Measurements from ENCODE around the gene ELMO1.

The ELMO1 gene

DNA sequence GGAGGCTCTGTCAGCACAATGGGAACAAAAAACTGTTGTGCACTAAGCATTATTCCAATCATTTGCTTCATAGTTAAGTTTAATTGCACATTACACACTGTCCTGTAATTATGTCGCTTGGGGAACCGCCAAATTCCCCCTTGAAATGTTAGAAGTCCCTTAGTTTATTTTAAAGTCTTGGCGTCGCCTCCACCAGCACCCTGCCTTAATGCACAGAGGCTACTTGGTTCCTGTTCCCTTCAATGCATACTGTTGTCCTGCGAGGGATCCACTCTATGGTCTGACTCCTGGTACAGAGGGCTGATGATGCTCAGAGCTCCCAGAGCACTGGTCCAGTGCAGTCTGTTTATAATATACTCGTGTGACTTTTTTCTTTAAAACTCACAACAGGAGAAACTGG is 330.7 kb downstream of the ELMO1 start:
- no peak for DNase-seq (ENCODE audit: low read depth)

DNA sequence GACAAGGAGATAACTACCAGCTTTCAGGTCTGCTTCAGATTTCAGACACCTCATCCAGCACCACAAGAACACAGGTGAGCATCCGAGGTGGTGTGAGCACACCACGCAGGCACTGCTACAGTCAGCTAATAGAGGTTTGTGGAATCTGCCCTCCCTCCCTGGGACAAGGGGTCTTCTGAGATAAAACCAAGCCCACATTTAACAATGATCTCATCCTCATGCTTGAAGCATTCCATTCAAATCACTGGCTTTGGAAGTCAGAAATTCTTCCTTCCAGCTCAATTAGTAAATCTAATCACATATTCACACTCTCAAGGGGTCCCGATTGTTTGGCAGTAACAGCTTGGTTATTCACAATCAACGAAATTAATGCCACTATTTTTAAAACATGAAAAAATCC is 331.4 kb downstream of the ELMO1 start:
- no peak for DNase-seq (ENCODE audit: low read depth)

DNA sequence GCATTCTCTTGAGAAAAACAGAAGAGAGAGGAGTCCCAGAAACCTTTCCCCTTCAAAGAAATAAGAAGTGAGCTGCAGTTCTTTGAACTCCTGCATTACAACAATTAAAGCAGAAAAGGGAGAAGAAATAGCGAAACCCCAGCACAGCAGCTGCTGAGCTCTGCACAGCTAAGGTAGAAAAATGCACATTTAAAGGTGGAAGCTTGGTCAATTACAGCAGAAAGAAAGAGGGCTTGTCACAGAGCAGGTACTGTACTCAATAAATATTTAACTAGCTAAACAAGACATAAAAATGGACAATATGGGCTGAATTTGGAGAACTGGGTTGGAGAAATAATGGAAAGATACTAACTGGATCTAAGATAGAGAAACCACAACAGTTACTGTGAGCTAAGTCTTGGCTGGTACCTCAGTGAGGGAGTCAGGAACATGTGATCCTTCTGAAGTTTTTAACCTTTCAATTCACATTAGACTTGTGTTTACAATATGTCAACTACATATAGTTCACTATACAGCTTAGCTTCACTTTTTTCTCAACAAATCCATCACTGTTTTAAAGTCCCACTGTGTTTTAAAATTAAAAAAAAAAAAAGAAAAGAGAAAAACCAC is 332.5 kb downstream of the ELMO1 start:
- no peak for DNase-seq (ENCODE audit: low read depth)

DNA sequence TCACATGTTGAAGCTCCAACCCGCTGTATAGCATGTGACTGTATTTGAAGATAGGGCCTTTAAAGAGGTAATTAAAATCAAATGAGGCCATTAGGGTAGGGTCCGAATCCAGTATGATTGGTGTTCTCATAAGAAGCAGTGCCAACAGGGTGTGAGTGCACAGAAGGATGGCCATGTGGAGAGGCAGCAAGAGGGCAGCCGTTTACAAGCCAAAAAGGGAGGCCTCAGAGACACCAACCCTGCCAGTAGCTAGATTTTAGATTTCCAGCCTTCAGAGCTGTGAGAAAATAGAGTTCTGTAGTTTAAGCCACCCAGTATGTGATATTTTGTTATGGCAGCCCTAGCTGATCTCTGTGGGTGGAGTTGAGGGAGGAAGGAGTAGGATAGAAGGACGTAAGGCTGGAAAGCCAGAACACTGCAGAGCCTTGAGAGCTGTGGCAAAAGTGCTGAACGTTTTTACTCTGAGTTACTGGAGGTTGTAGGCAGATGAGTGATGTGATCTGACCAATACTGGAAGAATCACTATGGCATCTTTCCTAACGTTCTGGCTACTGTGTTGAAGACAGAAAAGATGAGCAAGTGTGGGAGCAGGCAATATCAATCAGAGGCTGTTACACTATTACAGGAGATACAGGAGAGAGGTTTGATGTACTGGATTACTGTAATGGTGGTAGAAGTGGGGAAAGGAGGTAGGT is 334.9 kb downstream of the ELMO1 start:
- DNase-seq (ENCODE audit: low read depth), result no peak

DNA sequence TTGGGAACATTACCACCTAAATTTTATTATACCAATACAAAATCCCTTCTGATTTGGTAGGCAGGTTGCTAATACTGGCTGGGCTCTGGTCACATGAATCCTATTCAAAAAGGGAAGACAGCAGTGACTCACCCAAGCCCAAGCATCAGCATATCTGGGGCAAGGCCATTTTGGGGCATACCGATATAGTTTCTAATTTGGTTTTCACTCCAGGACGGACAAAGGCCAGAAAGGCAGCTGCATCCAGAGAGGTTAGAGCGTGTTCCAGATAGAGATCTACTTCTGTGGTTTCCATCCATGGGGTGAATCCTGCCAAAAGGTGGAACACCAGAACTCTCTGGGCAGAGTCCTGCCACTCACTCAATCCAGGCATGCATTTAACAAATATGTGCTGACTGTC is 335.8 kb downstream of the ELMO1 start:
- no peak for DNase-seq (ENCODE audit: low read depth)

DNA sequence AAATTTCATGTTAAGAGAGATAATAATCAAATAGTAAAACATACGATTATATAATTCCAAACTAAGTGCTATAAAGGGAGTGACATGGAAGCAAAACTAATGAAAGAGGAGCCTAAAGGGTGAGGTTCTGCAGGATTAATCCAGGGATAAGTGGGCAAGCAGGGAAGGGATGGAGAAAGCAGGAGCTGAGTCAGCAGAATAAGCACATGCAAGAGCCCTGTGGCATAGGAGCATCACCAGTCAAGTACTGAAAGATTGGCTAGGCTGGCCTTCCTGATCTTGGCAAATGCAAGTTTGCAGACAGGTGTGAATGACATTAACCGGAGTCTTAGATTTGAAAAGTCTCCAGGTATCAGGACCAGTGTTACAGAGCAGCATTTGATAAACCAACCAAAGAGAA is 336.4 kb downstream of the ELMO1 start:
- no peak for DNase-seq (ENCODE audit: low read depth)

DNA sequence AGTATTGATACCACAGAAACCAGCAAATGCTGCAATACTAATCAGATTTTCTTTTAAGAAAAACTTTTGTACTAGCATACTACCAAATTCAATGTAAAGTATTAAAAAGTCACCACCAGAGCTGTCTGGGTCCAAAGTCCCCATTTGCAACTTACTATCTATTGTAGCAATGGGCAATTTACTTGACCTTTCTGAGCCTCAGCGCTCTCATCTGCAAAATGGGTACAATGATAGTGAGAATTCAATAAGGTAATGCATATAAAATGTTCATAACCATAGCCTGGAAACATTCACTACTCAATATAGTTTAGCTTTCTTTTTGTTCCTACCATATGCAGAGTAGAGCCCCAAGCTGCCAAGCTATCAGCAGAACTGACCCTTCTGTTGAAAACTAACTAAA is 337.2 kb downstream of the ELMO1 start:
- DNase-seq (ENCODE audit: low read depth), result no peak

DNA sequence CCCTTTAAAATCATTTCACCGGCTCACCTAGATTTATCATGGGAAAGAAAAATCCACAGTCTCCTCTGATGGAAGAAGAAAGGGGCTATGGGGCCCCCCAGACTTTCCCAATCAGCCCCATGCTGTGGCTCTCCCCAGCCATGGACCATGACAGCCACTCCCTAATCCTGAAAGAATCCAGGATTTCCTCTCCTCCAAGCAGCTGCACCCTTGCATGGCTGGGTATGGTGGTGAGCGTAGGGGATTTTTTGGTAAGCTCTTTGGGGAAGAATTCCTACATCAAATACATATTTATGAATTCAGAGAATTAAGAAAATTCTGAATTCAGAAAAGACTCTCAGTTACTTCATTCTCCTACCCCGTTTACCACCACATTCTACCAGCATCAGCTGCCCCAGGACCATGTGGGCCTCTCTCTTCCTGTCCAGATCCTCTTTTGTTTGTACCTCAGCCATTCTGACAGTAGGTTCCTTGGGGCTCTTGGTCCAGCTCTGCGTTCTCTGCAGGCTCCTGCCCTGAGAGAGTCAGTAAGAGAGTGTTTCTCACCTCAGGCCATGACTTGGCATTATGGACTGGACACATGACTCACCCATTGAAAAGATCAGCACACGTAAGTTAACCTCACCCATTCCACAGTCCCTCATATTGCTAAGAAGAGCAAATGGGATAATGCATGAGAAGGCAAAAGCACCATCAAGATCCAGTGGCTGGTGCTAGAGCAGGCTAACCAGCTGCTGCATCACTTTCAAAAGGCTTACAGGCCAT is 337.8 kb downstream of the ELMO1 start:
- no peak for DNase-seq (ENCODE audit: low read depth)

DNA sequence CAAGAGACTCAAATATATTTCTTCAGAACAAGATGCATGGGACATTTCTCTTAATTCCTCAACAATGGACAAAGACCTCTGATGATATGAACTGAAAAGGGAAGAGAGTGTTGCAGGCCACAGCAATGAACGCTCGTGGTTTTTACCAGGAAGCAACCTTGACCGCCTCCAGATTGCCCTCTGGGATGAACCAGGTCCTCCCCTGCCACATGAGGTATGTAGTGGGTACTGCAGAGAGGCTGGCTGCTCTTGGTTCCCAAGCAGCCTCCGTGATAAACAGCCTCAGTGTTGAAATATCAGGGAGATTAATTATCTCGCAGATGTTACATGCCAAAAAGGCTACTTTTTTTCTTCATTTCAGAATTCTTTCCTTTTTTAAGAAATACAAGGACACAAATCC is 338.8 kb downstream of the ELMO1 start:
- DNase-seq (ENCODE audit: low read depth), result no peak

DNA sequence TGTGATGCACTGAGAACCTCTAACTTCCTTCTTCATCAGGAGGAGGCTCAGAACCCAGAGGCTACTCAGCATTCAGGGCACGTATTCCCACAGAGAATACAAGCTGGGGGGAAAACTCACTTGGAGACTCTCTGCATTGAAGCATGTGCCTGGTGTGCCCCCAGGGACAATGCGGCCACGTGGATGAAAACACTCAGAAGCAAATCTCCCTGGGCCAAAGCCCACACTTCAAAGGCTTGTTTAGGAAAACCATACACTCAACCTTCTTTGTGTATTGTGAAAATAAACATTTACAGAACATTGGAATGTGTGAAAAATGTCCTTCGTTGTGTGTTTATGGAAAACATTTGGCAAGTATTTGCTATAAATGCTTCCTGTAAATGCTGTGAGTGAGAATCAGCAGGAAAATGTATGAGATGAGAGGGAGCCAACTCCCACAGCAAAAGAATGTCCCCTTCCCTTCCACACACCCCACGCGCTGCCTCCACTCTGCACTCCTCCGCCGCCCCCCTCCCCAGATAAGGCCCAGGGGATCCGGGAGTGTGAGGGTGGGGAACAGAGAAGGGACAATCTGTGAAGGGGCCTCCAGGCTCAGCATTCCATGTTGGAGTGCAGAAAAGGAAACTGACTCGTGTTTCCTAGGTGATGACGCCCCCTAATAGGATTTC is 339.5 kb downstream of the ELMO1 start:
- DNase-seq (ENCODE audit: low read depth), result no peak

DNA sequence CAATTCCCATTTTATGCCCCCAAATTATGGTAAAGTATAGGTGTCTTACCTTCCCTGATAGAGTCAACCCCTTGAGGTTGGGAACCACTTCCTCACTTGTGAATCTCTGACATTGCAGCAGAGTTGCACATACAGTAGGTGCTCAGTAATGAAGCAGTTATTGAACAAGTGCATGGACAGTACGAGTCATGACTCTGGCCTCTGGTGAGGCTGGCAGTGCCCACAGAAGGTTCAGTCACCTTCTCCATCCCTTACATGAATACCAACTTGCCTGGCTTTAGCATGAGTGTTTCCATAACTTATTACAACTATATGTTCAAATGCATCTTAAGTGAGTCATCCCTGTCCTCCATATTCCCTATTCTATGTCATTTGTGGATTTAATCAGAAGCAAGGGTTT is 340.0 kb downstream of the ELMO1 start:
- DNase-seq (ENCODE audit: low read depth), result no peak

DNA sequence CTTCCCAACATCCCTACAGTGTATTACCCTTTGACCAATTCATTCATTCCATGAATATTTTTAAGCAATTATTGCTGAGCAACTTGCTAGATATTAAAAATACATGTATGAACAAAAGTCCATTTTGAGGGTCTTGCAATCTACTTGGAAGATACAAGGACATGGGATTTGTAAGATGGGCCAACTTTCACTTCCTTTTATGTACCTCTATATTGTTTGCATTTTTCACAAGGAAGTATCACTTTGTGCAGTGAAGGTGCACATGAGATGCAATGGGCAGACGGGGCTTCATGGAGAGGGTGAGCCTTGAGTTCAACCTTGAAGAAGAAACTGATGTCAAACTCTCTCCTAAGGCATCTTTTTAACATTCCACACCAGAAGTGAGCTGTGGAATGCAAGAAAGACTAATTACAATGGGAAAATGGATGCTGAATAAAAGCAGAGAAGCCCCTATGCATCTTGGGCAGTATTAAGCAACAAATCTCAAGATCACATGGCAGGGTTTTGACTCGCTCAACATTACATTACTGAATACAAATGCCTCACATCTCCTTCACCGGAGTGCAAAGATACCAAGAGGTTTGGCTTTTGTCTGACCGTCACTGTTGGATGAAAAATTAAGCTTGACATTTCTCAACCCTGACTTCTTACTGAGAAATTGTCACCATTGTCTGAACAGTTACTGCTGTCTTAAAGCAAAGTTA is 341.5 kb downstream of the ELMO1 start:
- DNase-seq (ENCODE audit: low read depth), result no peak

DNA sequence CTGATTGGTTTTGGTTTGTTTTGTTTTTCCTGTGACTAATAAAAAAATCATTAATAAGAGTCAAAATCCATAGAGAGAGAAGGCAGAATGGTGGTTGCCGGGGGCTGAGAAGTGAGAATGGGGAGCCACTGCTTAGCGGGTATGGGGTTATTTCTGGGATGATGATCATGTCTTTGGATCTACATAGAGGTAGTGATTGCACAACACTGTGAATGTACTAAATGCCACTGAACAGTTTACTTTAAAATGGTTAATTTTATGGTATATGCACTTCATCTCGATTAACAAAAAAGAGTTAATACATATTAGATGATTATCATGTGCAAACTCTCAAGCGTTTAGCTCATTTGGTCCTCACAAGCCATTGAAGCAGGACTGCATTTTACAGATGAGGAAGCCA is 342.9 kb downstream of the ELMO1 start:
- no peak for DNase-seq (ENCODE audit: low read depth)

DNA sequence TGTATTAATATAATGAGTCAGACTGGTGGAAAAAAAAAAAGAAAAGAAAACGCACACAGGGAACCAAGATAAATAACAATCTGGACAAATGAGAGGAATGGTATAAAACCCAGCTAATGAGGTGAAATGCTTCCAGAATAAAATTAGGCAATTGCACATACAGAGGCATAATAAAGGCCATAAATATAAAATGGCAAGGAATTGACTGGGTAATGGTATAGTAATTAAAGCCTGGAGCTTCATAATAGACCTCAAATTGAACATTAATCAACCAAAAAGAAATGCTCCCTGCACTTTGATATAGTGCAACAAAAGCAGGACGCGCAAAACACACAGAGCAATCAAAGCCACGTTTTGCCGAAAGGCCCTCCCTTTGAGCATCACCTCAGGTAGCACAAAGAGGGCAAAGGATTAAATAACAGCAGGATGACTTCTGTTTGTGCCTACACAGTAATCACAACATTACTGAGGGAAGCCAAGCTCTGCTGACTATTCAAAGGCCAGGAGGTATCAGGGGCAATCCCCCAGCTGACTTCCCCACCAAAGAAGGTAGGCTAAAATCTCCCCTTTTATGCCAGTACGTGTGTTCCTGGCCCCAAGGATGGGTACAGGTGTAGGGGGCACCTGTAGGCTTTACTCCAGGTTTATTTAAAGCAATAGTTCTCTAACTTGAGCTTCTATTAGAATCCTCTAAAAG is 343.7 kb downstream of the ELMO1 start:
- DNase-seq (ENCODE audit: low read depth), result no peak

DNA sequence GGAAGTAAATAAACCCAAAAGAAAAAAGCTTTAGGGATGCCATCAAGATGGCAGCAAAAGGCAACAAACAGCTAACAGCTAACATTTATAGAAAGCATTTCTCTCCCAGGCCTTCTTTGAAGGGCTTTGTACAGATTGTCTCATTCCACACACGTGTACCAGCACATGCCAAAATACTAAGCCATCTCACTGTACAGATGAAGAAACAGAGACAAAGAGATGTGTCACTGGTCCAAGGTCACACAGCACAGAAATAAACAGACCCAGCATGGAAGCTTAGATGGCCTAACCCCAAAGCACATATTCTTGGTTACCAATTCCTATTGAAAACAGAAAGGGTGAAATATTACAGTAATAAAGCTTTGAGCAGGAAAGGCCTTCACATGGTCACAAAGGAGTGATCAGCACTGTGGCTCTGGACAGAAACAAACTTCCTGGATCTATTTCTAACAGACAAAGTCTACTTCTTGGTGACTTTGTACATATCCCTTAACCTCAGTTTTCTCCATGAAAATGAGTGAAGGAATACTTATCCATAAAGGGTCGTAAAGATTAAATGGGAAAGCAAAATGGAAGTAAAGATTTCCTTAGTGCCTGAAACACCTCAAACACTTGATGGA is 346.0 kb downstream of the ELMO1 start:
- DNase-seq (ENCODE audit: low read depth), result no peak

DNA sequence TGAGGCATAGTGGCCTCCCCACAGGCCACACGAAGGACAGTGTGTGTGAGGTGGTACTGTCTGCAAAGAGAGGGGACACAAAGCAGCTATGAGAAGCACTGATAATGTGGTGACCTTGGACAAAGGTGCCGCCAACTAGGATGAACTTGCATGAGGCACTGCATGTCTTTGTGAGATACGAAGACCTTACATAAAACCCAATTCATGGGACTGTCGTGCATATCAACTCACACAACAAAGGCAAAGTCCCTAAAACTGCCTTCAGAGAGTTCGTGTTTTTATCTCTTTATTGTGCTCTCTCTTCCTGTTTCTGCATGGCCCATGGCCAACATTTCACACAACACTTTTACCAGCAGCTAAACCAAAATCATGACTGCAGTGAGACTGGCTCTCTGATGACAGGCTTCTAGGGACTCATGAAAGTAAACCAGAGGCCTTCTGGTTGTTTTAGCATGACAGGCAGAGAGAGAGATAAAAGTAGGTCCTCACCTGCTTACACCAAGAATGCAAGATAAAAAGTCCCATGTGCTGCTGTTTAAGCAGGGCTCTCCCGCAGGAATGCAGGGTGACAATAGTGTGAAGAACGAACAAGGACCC is 347.8 kb downstream of the ELMO1 start:
- DNase-seq (ENCODE audit: low read depth), result no peak

DNA sequence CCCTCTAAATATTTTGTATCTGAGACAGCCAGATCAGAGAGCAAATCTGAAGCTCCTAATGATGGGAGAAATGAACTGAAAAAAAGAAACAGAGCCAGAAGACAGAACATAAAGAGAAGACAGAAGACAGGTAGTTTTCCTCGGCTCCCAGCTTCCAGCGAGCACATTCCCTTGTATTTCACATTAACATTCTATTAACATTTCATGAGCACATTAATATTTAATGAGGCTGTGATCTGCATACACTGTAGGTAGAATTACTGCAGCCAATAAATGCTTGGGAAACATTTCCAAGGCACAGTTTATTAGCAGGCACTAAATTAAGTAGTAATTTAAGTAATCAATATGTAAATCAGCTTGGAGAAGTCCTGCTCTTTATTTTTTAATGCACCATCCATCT is 349.9 kb downstream of the ELMO1 start:
- no peak for DNase-seq (ENCODE audit: low read depth)

DNA sequence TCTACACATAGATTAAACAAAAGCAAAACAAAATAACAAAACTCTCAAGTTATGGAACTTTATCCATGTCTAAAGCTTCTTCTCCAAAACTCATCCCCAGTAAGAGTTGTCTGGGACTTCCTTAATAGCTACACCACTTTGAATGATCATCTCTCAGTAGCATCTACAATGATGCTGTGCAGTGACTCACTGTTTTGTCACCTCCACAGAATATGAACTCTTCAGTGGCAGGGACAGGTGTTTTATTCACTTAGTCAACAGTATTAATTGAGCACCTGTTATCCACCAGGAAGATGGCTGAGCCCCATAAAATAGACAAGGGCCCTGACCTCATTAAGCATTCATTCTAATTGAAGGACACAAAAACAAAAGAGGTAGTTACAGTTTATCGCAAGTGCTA is 350.7 kb downstream of the ELMO1 start:
- no peak for DNase-seq (ENCODE audit: low read depth)

DNA sequence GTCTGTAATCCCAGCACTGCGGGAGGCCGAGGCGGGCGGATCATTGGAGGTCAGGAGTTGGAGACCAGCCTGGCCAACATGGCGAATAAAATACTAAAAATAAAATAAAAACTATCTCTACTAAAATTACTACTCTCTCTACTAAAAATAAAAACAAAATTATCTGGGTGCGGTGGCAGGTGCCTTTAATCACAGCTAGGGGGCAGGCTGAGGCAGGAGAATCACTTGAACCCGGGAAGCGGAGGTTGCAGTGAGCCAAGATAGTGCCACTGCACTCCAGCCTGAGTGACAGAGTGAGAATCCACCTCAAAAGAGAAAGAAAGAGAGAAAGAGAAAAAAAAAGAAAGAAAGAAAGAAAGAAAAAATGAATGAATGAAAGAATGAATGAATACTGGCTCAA is 351.4 kb downstream of the ELMO1 start:
- DNase-seq (ENCODE audit: low read depth), result no peak

DNA sequence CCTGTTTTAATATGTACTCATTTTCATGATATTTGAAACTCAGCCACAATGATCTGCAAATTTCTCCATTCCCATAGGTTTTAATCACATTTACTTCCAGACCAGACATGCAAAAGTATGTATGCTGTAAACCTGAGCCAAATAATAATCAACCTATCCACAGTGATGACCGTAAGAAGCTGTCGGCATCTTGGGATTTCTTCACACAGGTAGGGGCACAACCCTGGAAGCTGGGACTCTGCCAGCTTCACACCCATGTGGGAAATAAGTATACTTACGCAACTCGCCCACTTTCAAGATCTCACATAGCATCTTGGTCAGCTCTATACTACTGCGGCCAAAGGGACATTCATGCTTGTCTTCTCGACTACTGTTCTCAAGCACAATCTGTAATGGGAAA is 352.3 kb downstream of the ELMO1 start:
- no peak for DNase-seq (ENCODE audit: low read depth)

DNA sequence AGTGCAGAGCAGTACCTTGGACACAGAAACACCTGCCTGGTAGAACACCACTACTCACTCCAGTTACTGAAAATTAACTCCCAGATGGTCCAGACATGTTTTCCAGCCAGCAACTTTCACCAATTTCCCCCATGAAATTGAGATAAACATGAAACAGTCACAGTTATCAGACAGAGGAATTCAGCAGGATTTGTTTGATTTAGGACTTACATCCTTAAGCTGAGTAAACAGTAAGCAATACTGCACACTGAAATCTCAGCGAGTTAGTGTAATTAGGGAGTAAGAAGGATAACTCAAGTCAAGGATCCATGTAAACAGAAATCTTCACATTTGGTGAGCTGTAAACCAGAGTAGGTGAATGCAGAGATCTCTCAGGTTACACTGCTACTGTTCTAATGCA is 353.5 kb downstream of the ELMO1 start:
- DNase-seq (ENCODE audit: low read depth), result no peak

Data from stimulated activated CD8-positive, alpha-beta memory T cell treated with anti-CD3 and anti-CD28 coated beads, Interleukin-12 subunit alpha, Interleukin-12 subunit beta, amount 100 ng/mL, for 1 hour (primary cell).